Immature natural killer cell (primary cell): Measurements from ENCODE around the gene AVPR1B. TPM values are rescaled to one million over a fixed set of nuclear protein-coding genes. Genes with fewer than 3 reads are reported as not detected.

Experiments used
- DNase-seq, 3 donors: peaks; one replicate each; pipeline ENCODE4 v3.0.0; 2022; ENCODE audit warnings: mixed read lengths in 1 of 3
- H3K27ac Mint-ChIP-seq, 6 donors: one replicate each; pipeline ENCODE4 v1.8.0; 2020; ENCODE audit warnings: mixed read lengths in 6 of 6, mild to moderate bottlenecking in 5 of 6, inconsistent platforms in 4 of 6, moderate library complexity in 3 of 6
- H3K27me3 Mint-ChIP-seq, 3 donors: one replicate each; pipeline ENCODE4 v1.8.0; 2020 to 2021; ENCODE audit warnings: low read depth in 3 of 3, mild to moderate bottlenecking in 3 of 3, mixed read lengths in 3 of 3, moderate library complexity in 3 of 3, inconsistent platforms in 1 of 3
- H3K36me3 Mint-ChIP-seq, 3 donors: one replicate each; pipeline ENCODE4 v1.8.0; 2020; ENCODE audit warnings: mixed read lengths in 3 of 3, inconsistent platforms in 2 of 3, mild to moderate bottlenecking in 2 of 3
- H3K4me1 Mint-ChIP-seq, 2 donors: one replicate each; pipeline ENCODE4 v1.8.0; 2020; ENCODE audit warnings: inconsistent platforms in 2 of 2, mild to moderate bottlenecking in 2 of 2, mixed read lengths in 2 of 2, moderate library complexity in 1 of 2
- H3K4me3 Mint-ChIP-seq, 5 donors: one replicate each; pipeline ENCODE4 v1.8.0; 2020; ENCODE audit warnings: mild to moderate bottlenecking in 5 of 5, mixed read lengths in 5 of 5, inconsistent platforms in 3 of 5, moderate library complexity in 3 of 5
- H3K9me3 Mint-ChIP-seq, 6 donors: one replicate each; pipeline ENCODE4 v1.8.0; 2020; ENCODE audit warnings: mild to moderate bottlenecking in 6 of 6, mixed read lengths in 6 of 6, inconsistent platforms in 4 of 6, moderate library complexity in 3 of 6
- polyA plus RNA-seq, 3 donors: library from polyadenylated mRNA; unstranded; fragments of 300-500 nt; fragmentation: Illumina TruSeq; gene quantifications; one replicate each; pipeline ENCODE4 v1.2.3, GENCODE V29; 2021

Gene AVPR1B, protein sequence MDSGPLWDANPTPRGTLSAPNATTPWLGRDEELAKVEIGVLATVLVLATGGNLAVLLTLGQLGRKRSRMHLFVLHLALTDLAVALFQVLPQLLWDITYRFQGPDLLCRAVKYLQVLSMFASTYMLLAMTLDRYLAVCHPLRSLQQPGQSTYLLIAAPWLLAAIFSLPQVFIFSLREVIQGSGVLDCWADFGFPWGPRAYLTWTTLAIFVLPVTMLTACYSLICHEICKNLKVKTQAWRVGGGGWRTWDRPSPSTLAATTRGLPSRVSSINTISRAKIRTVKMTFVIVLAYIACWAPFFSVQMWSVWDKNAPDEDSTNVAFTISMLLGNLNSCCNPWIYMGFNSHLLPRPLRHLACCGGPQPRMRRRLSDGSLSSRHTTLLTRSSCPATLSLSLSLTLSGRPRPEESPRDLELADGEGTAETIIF
- not detected for polyA plus RNA-seq

DNA sequence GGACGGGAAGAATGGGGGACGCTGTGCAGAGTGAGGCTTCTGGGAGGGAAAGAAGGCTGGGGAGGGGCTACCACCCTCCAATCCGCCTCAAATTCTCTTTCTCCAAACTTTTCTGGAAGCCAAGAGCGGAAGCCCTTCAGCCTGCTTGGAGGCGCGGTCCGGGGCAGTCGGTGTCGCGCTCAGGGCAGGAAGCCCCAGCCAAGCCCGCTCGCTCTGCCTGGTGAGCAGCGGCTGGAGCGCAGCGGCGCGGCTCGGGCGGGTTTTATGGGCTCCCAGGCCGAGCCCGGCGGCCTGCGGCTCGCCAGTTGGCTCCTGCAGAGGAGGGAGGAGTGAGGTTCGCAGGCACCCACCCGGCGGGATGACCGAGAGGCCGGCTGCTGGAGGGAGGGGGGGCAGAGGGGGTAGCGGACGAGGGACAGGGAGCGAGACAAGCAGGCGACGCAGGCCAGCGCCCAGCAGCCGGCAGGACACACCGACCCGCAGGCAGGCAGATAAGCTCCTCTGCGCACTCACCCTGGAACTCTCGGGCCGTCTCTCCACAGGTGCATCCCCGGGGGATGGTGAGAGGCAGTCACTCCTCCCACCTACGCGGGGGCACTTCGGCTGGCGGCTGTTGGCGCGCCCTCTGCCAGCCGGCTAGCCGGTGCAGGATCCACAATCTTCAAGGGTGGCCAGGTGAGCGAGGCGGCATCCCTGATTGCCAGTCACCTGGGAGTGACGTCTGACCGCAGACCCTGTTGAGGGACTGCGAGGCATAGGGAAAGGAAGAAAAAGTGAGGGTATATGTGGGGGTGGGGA lies at the start of gene AVPR1B:
Gene AVPR1B, minus strand, starts transcription at position 238 of the 798 bp plus-strand sequence. CDS start 498 bp downstream, outside the sequence.
- Mint-ChIP-seq H3K36me3 (peaks cover 4 to 13% (median 8%) of the 10 kb centered on the region in 3 donors), H3K4me1 (peaks cover 0 to 5% of the 10 kb centered on the region in 2 donors), H3K4me3 (peak within 1 kb of the TSS in 2 of 5 donors; percentile 25 to 40), H3K27ac (no peak within 1 kb of the TSS), H3K9me3 (peaks cover 4 to 24% (median 13%) of the 10 kb centered on the region in 6 donors), H3K27me3 (peaks cover 8 to 23% (median 16%) of the 10 kb centered on the region in 3 donors)
- no peak for DNase-seq

DNA sequence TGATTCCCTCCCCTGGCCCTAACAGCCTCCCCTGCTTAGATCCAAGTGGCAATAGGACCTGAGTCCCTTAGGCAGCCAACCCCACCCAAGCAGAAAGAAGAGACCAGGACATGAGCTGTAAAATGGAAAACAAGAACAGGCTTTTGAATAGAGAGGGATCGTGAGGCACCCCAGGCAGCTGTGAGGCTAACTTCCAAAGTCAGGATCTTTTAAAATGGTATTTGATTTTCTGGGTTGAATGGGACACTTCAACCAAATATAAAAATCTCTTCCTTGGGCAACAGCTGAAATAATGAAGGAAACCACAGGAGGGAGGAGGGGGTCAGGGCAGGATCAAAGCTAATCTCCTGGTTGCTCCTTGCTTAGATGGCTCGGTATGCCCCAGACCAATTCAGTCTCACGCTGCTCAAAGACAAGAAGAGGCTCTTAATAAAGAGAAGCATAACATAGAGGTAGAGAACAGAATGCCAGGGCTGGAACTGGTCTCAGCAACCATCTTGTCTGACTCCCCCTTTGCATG lies 28.6 kb upstream of the AVPR1B start:
- no peak overlapping the region for H3K4me3 Mint-ChIP-seq
- H3K4me1 Mint-ChIP-seq = no peaks in the 10 kb centered on the region
- H3K27ac Mint-ChIP-seq = no peak overlapping the region
- DNase-seq = no peak
- H3K27me3 Mint-ChIP-seq = peaks cover 0 to 3% (median 0%) of the 10 kb centered on the region in 3 donors
- no peaks in the 10 kb centered on the region for H3K9me3 Mint-ChIP-seq
- no peaks in the 10 kb centered on the region for H3K36me3 Mint-ChIP-seq

DNA sequence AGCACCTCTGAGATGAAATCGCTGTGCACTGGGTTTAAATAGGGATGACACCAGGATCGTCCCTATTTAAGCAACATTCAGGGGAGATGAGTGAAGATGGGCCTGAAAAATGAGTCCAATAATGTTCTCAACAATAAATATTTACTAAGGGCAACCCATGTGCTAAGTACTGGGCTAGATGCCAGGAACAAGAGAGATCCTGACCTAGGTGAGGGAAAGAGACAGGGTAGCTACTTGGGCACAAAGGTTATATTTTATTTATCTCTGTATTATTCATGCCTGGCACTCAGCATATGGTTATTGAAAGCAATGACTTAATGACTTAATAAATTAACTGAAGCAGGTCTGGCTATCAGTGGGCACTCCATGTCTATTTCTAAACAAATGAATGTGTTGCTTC lies 27.4 kb upstream of the AVPR1B start:
- no peak overlapping the region for H3K4me3 Mint-ChIP-seq
- no peaks in the 10 kb centered on the region for H3K36me3 Mint-ChIP-seq
- H3K4me1 Mint-ChIP-seq = no peaks in the 10 kb centered on the region
- H3K27me3 Mint-ChIP-seq = peaks cover 0 to 3% (median 3%) of the 10 kb centered on the region in 3 donors
- DNase-seq = no peak
- H3K27ac Mint-ChIP-seq = no peak overlapping the region
- no peaks in the 10 kb centered on the region for H3K9me3 Mint-ChIP-seq

DNA sequence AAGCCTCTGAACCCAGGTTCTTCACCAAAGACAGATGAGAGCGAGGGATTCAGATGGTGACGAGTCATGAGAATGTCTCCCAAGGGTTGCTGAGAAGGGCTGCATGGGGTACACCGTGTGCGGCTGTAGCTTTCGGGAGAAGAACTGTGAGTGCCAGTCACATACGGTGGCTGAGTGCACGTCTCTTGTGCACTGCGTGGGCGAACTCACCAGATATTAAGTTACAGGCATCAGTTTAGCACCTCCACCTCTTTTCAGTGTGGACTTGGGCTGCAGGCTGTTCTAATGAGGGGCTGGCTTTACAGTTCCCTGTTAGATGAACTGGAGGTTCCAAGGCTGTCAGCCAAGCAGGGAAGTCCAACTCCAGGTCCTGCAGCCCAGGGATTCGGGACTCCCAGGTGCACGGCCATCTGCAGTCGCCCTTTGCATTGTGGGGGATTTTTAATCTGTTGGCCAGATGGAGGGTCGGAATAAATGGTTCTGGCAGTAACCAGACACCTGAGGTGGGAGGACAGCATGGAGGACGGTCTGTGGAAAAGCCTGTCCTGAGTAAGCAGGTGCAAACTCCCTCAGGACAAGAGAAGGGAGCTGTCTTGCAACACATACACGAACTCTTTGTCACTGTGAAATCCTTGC lies 26.5 kb upstream of the AVPR1B start:
- Mint-ChIP-seq H3K27me3 (peaks cover 0 to 5% (median 5%) of the 10 kb centered on the region in 3 donors), H3K36me3 (no peaks in the 10 kb centered on the region), H3K9me3 (no peaks in the 10 kb centered on the region), H3K4me1 (no peaks in the 10 kb centered on the region), H3K27ac (no peak overlapping the region), H3K4me3 (no peak overlapping the region)
- DNase-seq = no peak

DNA sequence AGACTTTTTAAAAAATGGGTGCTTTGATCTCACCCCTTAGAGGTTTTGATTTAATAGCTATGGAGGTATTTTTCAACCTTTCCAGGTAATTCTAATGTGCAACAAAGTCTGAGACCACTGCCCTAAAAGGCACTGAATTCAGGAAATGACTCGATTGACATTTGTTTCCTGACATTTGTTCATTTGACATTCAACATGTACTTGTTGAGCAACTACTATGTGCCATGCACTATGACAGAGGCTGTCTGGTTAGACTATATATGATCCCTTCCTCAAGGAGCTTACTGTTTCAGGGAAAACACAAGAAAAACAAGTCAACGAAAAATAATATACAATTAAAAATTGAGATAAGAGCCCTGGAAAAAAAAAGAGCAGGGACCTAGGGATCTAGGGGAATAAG lies 25.6 kb upstream of the AVPR1B start:
- peaks cover 3 to 12% (median 5%) of the 10 kb centered on the region in 3 donors for H3K27me3 Mint-ChIP-seq
- no peaks in the 10 kb centered on the region for H3K4me1 Mint-ChIP-seq
- H3K4me3 Mint-ChIP-seq = no peak overlapping the region

DNA sequence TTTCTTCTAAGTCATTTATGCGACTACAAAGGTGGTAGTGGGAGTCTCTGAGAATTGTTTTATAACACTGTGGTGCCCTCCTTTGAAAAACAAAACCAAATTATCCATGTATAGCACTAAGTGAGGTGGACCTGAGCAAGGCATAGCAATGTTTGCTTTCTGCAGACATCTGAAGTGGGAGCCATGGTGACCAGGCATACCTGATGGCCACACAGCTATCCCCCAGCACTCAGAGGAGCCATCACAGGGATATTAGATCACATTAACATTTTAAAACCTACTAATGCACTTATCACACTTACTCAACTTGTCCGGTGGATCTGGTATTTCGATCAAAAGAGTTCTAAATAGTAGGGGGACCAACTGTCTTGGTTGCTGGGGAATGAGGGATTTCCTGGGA lies 24.8 kb upstream of the AVPR1B start:
- no peaks in the 10 kb centered on the region for H3K9me3 Mint-ChIP-seq
- no peaks in the 10 kb centered on the region for H3K36me3 Mint-ChIP-seq
- H3K27me3 Mint-ChIP-seq = peaks cover 4 to 14% (median 5%) of the 10 kb centered on the region in 3 donors
- H3K4me1 Mint-ChIP-seq = no peaks in the 10 kb centered on the region
- DNase-seq = no peak
- H3K4me3 Mint-ChIP-seq = no peak overlapping the region
- H3K27ac Mint-ChIP-seq = no peak overlapping the region

More for the DNA sequence above, 25.6 kb upstream of the AVPR1B start:
- H3K27ac Mint-ChIP-seq = no peak overlapping the region
- DNase-seq = no peak
- H3K36me3 Mint-ChIP-seq = no peaks in the 10 kb centered on the region
- H3K9me3 Mint-ChIP-seq = no peaks in the 10 kb centered on the region

DNA sequence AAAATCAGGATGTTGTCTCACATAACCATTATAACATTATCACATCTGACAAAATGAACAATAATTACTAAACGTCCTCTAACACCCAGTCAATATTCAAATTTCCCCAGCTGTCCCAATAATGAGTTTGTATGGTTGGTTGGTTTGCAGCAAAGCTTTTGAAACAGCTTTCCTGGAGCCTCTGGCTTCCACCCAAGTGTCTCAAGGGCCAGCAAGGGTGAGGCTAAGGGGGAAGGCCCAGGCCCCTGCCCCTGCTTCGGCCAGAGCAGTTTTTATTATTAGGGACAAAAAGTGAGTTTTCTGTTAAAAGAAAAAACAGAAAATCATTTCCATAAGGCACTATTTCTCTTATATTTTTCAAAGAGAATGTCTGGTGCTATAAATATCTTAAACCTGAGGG lies 19.1 kb upstream of the AVPR1B start:
- Mint-ChIP-seq H3K9me3 (no peaks in the 10 kb centered on the region), H3K4me3 (no peak overlapping the region), H3K36me3 (no peaks in the 10 kb centered on the region), H3K27me3 (peaks cover 3 to 20% (median 7%) of the 10 kb centered on the region in 3 donors), H3K27ac (no peak overlapping the region), H3K4me1 (no peaks in the 10 kb centered on the region)
- no peak for DNase-seq

DNA sequence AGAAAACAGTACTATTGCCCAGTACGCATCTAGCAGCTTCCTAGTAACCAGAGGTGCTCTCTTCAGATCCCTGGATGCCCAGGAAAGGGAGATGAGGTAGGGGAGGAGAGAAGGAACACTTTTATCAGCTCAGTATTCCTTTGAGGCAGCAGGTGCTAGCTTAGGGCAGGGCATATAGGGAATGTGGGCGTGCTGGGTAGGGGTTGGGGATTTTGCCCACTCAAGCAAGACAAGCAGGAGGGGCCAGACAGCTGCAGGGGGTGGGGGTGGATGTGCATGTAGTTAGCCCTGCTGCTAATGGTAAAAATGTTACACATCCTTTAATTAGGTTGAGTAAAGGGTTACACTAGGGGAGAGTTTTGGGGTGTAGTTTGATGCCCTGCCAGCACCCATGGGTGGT lies 18.1 kb upstream of the AVPR1B start:
- Mint-ChIP-seq H3K27ac (no peak overlapping the region), H3K36me3 (no peaks in the 10 kb centered on the region), H3K4me1 (no peaks in the 10 kb centered on the region), H3K27me3 (peaks cover 3 to 21% (median 8%) of the 10 kb centered on the region in 3 donors), H3K9me3 (no peaks in the 10 kb centered on the region), H3K4me3 (no peak overlapping the region)
- DNase-seq = no peak

DNA sequence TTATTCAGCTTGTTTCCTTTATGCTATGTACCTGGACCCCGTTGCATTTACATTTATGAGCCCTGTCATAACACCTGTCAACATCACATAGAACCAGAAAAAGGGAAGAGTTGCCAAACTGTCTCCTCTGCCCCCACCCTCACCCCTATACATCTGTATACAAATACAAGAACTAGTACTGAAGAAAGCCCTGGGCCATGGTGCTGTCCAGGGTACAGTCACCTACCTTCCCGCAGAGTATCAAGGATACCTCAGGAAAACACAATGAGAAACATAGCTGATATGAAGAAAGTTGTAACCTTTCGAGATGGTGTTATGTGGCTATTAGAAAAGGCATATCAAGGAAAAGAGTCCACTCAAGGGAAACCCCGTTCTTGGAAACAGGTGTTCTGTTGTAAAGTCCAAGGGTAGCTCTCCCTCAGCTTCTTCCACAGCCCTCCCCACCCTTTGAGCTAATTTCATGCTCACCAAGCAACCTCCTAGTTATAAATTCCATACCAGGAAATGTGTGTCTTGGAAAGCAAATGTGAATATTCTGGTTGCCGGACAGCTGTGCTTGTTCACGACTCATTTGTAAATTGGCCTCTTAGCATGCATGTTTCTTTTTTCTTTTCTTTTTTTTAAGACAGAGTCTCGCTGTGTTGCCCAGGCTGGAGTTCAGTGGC lies 16.7 kb upstream of the AVPR1B start:
- Mint-ChIP-seq H3K27ac (no peak overlapping the region), H3K9me3 (no peaks in the 10 kb centered on the region)

DNA sequence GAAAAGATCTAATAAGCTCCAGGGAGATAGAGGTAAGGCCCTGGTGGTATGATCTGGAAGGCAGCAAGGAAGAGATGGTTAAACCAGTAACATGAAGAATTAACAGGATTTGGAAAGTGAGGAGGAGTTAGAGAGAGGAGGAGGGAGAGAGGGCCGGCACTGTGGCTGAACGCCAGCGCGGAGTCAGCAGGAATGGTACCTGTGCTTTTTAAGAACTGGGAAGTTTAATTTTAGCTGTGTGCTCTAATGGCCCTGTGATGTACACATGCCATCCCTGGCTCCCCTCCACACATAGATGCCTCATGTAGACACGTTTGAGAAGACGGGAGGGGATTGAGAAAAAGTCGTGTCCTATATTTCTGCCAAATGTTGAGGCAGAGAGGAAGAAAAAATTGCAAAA lies 13.8 kb upstream of the AVPR1B start:
- DNase-seq = no peak
- peaks cover 5 to 11% (median 5%) of the 10 kb centered on the region in 3 donors for H3K27me3 Mint-ChIP-seq
- no peak overlapping the region for H3K27ac Mint-ChIP-seq
- H3K4me1 Mint-ChIP-seq = no peaks in the 10 kb centered on the region
- H3K4me3 Mint-ChIP-seq = no peak overlapping the region
- H3K36me3 Mint-ChIP-seq = no peaks in the 10 kb centered on the region
- H3K9me3 Mint-ChIP-seq = no peaks in the 10 kb centered on the region

More for the DNA sequence above, 16.7 kb upstream of the AVPR1B start:
- no peaks in the 10 kb centered on the region for H3K36me3 Mint-ChIP-seq
- H3K4me1 Mint-ChIP-seq = no peaks in the 10 kb centered on the region
- H3K27me3 Mint-ChIP-seq = peaks cover 0 to 18% (median 8%) of the 10 kb centered on the region in 3 donors
- DNase-seq = no peak
- no peak overlapping the region for H3K4me3 Mint-ChIP-seq

DNA sequence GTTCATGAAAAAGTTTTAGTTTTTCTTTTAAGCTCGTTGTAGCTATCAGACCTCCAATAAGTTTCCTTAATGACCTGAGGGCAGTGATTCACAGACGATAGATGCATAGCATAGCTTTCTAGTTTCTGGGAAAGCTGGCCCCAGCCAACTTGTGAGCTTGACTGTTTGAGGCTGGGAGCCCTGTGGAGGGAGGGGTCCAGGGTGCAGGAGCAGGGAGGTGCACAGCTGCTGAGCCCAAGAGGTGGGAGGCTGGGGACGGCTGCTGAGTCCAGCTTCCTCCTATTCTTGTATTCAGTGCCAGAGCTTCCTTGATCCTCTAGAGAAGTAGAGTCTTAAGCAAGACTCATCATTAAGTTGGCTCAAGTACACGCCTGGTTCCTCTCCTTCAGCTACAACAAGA lies 11.0 kb upstream of the AVPR1B start:
- DNase-seq = no peak
- Mint-ChIP-seq H3K27me3 (peaks cover 5 to 21% (median 12%) of the 10 kb centered on the region in 3 donors), H3K36me3 (no peaks in the 10 kb centered on the region), H3K27ac (no peak overlapping the region), H3K9me3 (no peaks in the 10 kb centered on the region), H3K4me1 (no peaks in the 10 kb centered on the region), H3K4me3 (no peak overlapping the region)

DNA sequence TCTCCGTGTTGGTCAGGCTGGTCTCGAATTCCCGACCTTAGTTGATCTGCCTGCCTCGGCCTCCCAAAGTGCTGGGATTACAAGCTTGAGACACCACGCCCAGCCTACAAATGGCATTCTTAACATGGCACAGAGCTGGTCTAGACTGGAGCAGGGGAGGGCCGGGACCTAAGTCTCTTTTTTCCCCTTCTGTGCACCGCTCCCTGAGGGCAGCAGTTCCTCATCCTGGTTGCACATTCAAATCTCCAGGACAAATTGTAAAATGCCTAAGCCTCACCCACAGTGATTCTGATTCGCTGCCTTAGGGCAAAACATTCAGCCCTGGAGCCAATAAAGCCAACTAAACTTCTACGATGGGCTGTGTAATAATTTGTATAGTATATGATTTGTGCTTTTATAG lies 10.1 kb upstream of the AVPR1B start:
- Mint-ChIP-seq H3K36me3 (peaks cover 0 to 3% (median under 1%) of the 10 kb centered on the region in 3 donors), H3K9me3 (peaks cover 0 to 7% (median 4%) of the 10 kb centered on the region in 6 donors), H3K27me3 (peaks cover 5 to 25% (median 12%) of the 10 kb centered on the region in 3 donors), H3K4me1 (no peaks in the 10 kb centered on the region), H3K4me3 (no peak overlapping the region), H3K27ac (no peak overlapping the region)
- DNase-seq = no peak

DNA sequence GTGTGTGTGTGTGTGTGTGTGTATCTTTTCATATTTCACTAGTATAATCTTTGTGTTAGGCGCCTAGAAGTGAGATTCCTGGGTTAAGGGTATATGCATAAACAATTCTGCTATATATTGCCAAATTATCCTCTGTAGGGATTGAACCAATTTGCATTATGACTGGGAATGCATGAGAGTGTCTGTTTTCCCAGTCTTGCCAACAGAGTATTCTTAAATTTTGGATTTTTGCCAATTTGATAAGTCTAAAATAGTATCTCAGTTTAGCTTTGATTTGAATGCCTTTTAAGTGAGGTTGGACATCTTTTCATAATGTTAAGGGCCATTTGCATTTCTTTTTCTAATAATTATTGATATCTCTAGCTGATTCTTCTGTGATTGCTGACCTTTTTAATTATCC lies 8.2 kb upstream of the AVPR1B start:
- peaks cover 0 to 13% (median 12%) of the 10 kb centered on the region in 3 donors for H3K36me3 Mint-ChIP-seq
- no peak overlapping the region for H3K4me3 Mint-ChIP-seq
- peaks cover 4 to 26% (median 16%) of the 10 kb centered on the region in 6 donors for H3K9me3 Mint-ChIP-seq
- no peaks in the 10 kb centered on the region for H3K4me1 Mint-ChIP-seq
- H3K27me3 Mint-ChIP-seq = peaks cover 7 to 32% (median 14%) of the 10 kb centered on the region in 3 donors
- DNase-seq = no peak
- no peak overlapping the region for H3K27ac Mint-ChIP-seq
